ENCODE results near the gene XKR3.
A peak's percentile ranks its signal among the peaks of the same experiment; 100 is the strongest.

- TF ChIP-seq CTCF (IDR thresholded peaks at IDR 0.05; ENCODE audit: low read depth, low read length) (peak; percentile 43), MYC (IDR thresholded peaks at IDR 0.05; ENCODE audit: low read depth, low read length) (no peak), POLR2A (IDR thresholded peaks at IDR 0.05; ENCODE audit: extremely low read depth, insufficient read length) (no peak)
These were observed 41.3 kb downstream of the XKR3 start for GRCh38 chr22:16783930-16784354.
